Pancreas (tissue), 10 donors: ENCODE data around the gene JCAD. TPM values are rescaled to one million over a fixed set of nuclear protein-coding genes. Genes with fewer than 3 reads are reported as not detected.
"Not testable (repeated sequence)": the region's sequence is repeated elsewhere in the genome, so short reads cannot be mapped to it uniquely, and the experiment has no call there.

Source experiments
- ATAC-seq, 4 donors: fragments of 200-7000 bp; cut with Tn5 transposase; one replicate each; pipeline versions ENCODE4 v1.8.0 to v1.9.1; 2020; ENCODE audit warnings: mild to moderate bottlenecking in 4 of 4, moderate library complexity in 4 of 4
- DNase-seq, 6 donors: peaks; one replicate each; pipeline ENCODE4 v3.0.0-alpha.2; 2020
- FAIRE-seq: peaks from 2 replicates; lab custom pipeline; 2012; peaks lifted over from hg19 to GRCh38; lab: Jason Lieb, UNC
- H3K27ac ChIP-seq, 4 donors: fragments of 200-600 bp; sonication (generic); 1 replicate in 3 of 4; 2 replicates in 1 of 4; pipeline versions ENCODE4 v1.5.0 to v1.8.0; 2020
- H3K27me3 ChIP-seq, 4 donors: fragments of 200-600 bp; one replicate each; pipeline ENCODE4 v1.8.0; 2021
- H3K36me3 ChIP-seq, 3 donors: fragments of 200-600 bp; sonication (generic) in 1 of 3; one replicate each; pipeline versions ENCODE4 v1.5.0 to v1.8.0; 2020 to 2021
- H3K4me1 ChIP-seq, 3 donors: fragments of 200-600 bp; one replicate each; pipeline ENCODE4 v1.8.0; 2021
- H3K4me3 ChIP-seq, 4 donors: fragments of 200-600 bp; sonication (generic) in 2 of 4; one replicate each; pipeline versions ENCODE4 v1.5.0 to v1.8.0; 2020 to 2021
- H3K9me3 ChIP-seq, 4 donors: fragments of 200-600 bp; one replicate each; pipeline ENCODE4 v1.8.0; 2021
- WGBS, 2 donors: extraction: QIAGEN DNeasy Blood & Tissue Kit; methylation state at CpG; one replicate each; pipeline ENCODE4 v1.1.7; 2013; 5-methylcytosine and 5-hydroxymethylcytosine counted together
- intact Hi-C, 3 donors: fragments of 100-400 bp; cut with DNase I; formaldehyde crosslinking; loops; one replicate each; pipeline versions ENCODE4 v1.11.1 to v1.14.2; 2022
- polyA plus RNA-seq, 2 donors: library from polyadenylated mRNA; stranded (reverse); fragments of 200-250 nt; gene quantifications; one replicate each; pipeline ENCODE4 v1.2.3, GENCODE V29; 2013
- total RNA-seq, 6 donors: library from RNA; stranded (reverse); fragmentation: NEBNext Ultra II Directional in 4 of 6; extraction: Animal tissue kit (Norgen Biotek cat#: 25700) in 4 of 6; gene quantifications; one replicate each; pipeline versions ENCODE4 v1.2.1 to v1.2.4, GENCODE V29; 2021 to 2023
- TF ChIP-seq, protein P1 (sequence below), 4 donors: fragments of 200-600 bp; sonication (generic) in 3 of 4; IDR thresholded peaks; one replicate each; pipeline versions ENCODE4 v1.5.0 to v1.8.0; 2021; ENCODE audit warnings: antibody characterized with exemption in 4 of 4
- donor health status: healthy with polysubstance abuse.
- donor health status: DM: no; HTN: no; CAD: no; lungs with moderate emphysema.
- donor health status: DM: no; HTN: no; CAD: no.
- donor health status: control.
- donor health status: control.
- donor health status: Bipolar disorder and iron deficiency.
- donor health status: DM: yes; HTN: yes; CAD: no.
- donor health status: DM: no; HTN: no; CAD: no.
- donor health status: DM: no; HTN: no; CAD: no.
- donor health status: DM: yes; HTN: yes; CAD: no.

JCAD gene
- total and polyA plus RNA-seq, 8 donors, result 10.0 to 48.2 (median 23.0) TPM

DNA sequence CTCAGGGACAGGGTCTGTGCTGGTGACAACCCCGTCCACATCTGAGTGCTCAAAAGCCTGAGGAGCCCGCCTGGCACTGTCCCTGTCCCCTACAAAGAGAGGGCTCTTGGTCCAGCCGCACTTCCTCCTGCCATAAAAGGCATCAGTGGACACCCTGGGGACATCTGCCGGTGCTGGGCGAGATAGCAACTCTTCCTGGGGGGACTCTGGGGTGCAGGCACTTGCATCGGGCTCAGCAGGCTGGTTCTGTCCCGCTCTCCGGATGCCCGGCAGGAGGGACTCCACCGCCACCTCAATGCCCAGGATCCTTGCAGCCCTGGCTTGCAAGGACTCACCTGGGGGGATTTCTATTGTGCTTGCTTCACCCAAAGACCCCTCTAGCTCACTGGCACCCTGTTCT, 32.8 kb downstream of the JCAD start:
- TF ChIP-seq, protein P1, sequence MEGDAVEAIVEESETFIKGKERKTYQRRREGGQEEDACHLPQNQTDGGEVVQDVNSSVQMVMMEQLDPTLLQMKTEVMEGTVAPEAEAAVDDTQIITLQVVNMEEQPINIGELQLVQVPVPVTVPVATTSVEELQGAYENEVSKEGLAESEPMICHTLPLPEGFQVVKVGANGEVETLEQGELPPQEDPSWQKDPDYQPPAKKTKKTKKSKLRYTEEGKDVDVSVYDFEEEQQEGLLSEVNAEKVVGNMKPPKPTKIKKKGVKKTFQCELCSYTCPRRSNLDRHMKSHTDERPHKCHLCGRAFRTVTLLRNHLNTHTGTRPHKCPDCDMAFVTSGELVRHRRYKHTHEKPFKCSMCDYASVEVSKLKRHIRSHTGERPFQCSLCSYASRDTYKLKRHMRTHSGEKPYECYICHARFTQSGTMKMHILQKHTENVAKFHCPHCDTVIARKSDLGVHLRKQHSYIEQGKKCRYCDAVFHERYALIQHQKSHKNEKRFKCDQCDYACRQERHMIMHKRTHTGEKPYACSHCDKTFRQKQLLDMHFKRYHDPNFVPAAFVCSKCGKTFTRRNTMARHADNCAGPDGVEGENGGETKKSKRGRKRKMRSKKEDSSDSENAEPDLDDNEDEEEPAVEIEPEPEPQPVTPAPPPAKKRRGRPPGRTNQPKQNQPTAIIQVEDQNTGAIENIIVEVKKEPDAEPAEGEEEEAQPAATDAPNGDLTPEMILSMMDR (IDR thresholded peaks at IDR 0.05), result no peak
- no peaks in the 10 kb centered on the region for H3K27me3 ChIP-seq
- intact Hi-C loops, result no loop called here
- peaks cover 0 to 5% (median 0%) of the 10 kb centered on the region in 3 donors for H3K4me1 ChIP-seq
- WGBS, 2 donors, result 81 to 88% methylated on average over 10 of the region's 10 CpGs
- no peak overlapping the region for H3K27ac ChIP-seq
- FAIRE-seq (no peak), ATAC-seq (no peak), DNase-seq (no peak)
- H3K4me3 ChIP-seq, result no peak overlapping the region
- no peaks in the 10 kb centered on the region for H3K36me3 ChIP-seq
- no peaks in the 10 kb centered on the region for H3K9me3 ChIP-seq

DNA sequence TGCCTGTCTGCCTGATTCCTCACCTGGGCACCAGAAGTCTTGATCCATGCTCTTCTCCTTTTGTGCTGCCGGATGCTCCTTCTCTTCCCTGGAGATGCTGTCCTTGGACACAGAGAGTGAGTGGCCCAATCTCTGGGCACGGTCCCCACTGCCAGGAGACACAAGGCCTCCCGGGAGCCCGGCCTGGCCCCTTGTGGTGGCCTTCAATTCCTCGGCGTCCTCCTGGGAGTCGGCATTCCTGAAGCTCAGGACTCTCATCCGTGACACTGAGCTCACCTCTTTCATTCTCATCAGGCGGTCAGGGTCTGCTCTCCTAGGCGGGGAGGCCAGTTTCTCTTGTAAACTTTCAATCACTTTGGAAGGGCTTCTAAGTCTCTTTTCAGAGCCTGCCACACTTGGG, 33.3 kb downstream of the JCAD start:
- 77 to 84% methylated on average over 10 of the region's 10 CpGs for WGBS, 2 donors
- DNase-seq, result no peak
- Histone ChIP-seq H3K9me3 (no peaks in the 10 kb centered on the region), H3K36me3 (no peaks in the 10 kb centered on the region), H3K4me3 (no peak overlapping the region), H3K27me3 (no peaks in the 10 kb centered on the region), H3K4me1 (peaks cover 0 to 5% (median 0%) of the 10 kb centered on the region in 3 donors), H3K27ac (no peak overlapping the region)
- intact Hi-C loops, result no loop called here
- ATAC-seq, result no peak
- TF ChIP-seq, protein P1 (IDR thresholded peaks at IDR 0.05), result no peak
- FAIRE-seq, result no peak

DNA sequence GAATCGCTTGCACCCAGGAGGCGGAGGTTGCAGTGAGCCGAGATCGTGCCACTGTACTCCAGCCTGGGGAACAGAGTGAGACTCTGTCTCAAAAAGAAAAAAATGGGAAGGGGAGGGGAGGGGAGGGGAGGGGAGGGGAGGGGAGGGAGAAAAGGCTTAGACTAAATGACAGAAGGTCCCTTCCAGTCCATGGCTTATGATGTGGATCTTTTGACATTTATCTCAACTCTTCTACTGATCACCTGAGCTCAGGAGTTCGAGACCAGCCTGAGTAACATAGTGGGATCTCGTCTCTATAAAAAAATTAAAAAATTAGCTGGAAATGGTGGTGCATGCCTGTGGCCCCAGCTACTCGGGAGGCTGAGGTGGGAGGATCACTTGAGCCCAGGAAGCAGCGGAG, 34.0 kb downstream of the JCAD start:
- 85 to 93% methylated on average over 8 of the region's 8 CpGs for WGBS, 2 donors
- H3K27ac ChIP-seq, H3K4me3 ChIP-seq, H3K27me3 ChIP-seq, H3K4me1 ChIP-seq, DNase-seq, H3K36me3 ChIP-seq, ATAC-seq, H3K9me3 ChIP-seq, intact Hi-C loops, FAIRE-seq: not testable (repeated sequence)

DNA sequence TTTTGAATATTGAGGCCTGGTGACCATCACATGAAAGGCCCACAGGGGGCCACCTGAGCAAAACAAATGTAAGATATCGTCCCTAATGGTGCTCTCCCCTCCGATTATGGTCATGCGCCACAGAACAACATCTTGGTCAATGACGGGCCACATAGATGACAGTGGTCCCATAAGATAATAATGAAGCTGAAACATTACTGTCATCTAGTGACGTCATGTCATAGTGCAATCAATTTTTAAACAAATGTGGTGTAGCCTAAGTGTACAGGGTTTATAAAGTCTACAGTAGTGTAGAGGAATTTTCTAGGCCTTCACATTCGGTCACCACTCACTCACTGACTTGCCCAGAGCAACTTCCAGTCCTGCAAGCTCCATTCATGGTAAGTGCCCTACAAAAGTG, 36.8 kb downstream of the JCAD start:
- no peak for FAIRE-seq
- H3K4me3 ChIP-seq, result no peak overlapping the region
- no peak for DNase-seq
- intact Hi-C loops, result no loop called here
- 85 to 87% methylated on average over 6 of the region's 6 CpGs for WGBS, 2 donors
- TF ChIP-seq, protein P1 (IDR thresholded peaks at IDR 0.05), result no peak
- H3K9me3 ChIP-seq, result no peaks in the 10 kb centered on the region
- no peaks in the 10 kb centered on the region for H3K27me3 ChIP-seq
- no peaks in the 10 kb centered on the region for H3K4me1 ChIP-seq
- ATAC-seq, result no peak
- no peak overlapping the region for H3K27ac ChIP-seq
- H3K36me3 ChIP-seq, result no peaks in the 10 kb centered on the region

DNA sequence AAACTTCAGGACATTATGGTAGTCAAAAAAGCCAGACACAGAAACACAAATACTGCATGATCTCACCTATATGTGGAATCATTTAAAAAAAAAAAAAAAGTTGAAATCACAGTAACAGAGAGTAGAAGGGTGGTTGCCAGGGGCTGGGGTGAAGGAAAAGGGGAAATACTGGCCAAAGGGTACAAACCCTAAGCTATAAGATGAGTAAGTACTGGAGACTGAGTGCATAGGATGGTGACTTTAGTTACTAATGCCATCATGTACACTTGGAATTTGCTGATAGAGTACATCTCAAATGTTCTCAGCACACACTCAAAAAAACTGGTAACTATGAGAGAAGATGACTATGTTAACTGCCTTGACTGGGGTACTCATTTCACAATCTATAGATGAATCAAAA, 39.9 kb downstream of the JCAD start:
- H3K27me3 ChIP-seq, result no peaks in the 10 kb centered on the region
- H3K27ac ChIP-seq, result no peak overlapping the region
- H3K36me3 ChIP-seq, result no peaks in the 10 kb centered on the region
- TF ChIP-seq, protein P1 (IDR thresholded peaks at IDR 0.05), result no peak
- no peak for DNase-seq
- H3K4me1 ChIP-seq, result no peaks in the 10 kb centered on the region
- intact Hi-C loops, result no loop called here
- H3K4me3 ChIP-seq, result no peak overlapping the region
- no peak for FAIRE-seq
- no peak for ATAC-seq
- no peaks in the 10 kb centered on the region for H3K9me3 ChIP-seq

DNA sequence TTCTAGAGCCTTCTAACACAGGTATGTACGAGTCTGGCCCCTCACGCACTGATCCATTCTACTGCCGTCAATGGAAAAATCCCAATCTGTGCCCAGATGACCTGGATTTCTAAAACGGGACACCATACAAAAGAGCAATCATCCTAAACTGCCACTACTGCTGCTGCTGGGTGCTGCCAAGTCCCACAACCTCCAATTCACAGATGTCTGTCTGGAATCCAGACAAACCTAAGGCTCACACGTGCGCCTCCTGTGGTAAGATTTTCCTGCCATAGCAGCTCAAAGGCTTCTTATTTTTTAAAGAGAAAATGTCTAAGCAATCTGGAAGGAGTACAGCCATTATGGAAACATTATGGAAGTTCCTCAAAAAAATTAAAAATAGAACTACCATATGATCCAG, 40.9 kb downstream of the JCAD start:
- H3K27ac ChIP-seq, result no peak overlapping the region
- ATAC-seq (no peak), DNase-seq (no peak), FAIRE-seq (no peak)
- no peaks in the 10 kb centered on the region for H3K27me3 ChIP-seq
- no peaks in the 10 kb centered on the region for H3K36me3 ChIP-seq
- intact Hi-C loops, result no loop called here
- no peaks in the 10 kb centered on the region for H3K4me1 ChIP-seq
- TF ChIP-seq, protein P1 (IDR thresholded peaks at IDR 0.05), result no peak
- no peak overlapping the region for H3K4me3 ChIP-seq
- 66 to 68% methylated on average over 6 of the region's 6 CpGs for WGBS, 2 donors
- H3K9me3 ChIP-seq, result no peaks in the 10 kb centered on the region
